Activated CD8-positive, alpha-beta memory T cell treated with anti-CD3 and anti-CD28 coated beads for 4 hours (primary cell): ENCODE data around the gene CBLB.

Experiments
- DNase-seq, 2 donors: peaks; one replicate each; pipeline ENCODE4 v3.0.0-alpha.2; 2020; ENCODE audit warnings: low read depth in 2 of 2

Gene CBLB

GRCh38 chr3:105846809-105847208, 22.0 kb downstream of the CBLB start:
- DNase-seq: no peak

- DNase-seq: no peak
Measured at GRCh38 chr3:105845488-105845887, 23.3 kb downstream of the CBLB start.

DNA sequence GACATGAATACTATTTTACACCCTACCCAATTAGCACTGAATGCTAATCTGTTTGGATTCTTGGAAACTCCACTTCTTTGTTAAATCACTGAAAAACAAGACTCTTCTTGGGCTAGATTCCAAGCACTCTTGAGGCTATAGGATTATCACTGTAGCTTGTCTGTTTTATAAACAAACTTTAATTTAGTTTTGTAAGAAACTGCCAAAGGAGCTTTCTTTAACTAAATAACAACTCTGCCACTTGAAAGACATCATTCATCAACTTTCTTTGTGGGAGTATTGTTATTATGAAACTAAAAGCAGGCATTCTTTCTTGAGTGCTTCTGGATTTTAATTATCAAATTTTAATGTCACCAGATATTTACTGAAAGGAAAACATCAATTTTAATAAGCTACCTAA, 24.1 kb downstream of the CBLB start:
- DNase-seq: no peak

- DNase-seq: no peak
Measured at GRCh38 chr3:105843994-105844393, 24.8 kb downstream of the CBLB start.

- DNase-seq: no peak
Measured at GRCh38 chr3:105842943-105843342, 25.9 kb downstream of the CBLB start.

GRCh38 chr3:105842449-105842848, 26.4 kb downstream of the CBLB start:
- no peak for DNase-seq

- no peak for DNase-seq
Measured at GRCh38 chr3:105837947-105838346, 30.9 kb downstream of the CBLB start.

GRCh38 chr3:105837143-105837740, 31.6 kb downstream of the CBLB start:
- no peak for DNase-seq

- no peak for DNase-seq
Measured at GRCh38 chr3:105836533-105836932, 32.3 kb downstream of the CBLB start.

DNA sequence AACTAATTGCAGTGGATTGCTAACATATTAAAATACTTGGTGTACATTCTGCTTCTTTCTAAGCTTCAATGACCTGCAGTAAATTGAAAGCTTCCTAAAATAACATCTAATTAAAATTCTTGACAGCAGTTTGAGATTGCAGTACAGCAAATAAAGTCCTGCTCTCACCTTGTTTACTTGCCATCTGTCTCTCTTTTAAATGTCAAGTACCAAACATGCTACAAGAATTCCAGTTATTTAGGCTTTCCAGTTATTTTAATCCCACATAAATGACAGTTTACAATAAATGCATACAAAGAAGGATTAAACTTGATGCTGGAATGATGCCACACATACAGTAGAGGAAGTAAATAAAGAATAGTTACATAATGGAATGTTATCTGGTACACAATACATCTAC, 33.2 kb downstream of the CBLB start:
- DNase-seq: no peak

GRCh38 chr3:105834768-105835167, 34.0 kb downstream of the CBLB start:
- no peak for DNase-seq

DNA sequence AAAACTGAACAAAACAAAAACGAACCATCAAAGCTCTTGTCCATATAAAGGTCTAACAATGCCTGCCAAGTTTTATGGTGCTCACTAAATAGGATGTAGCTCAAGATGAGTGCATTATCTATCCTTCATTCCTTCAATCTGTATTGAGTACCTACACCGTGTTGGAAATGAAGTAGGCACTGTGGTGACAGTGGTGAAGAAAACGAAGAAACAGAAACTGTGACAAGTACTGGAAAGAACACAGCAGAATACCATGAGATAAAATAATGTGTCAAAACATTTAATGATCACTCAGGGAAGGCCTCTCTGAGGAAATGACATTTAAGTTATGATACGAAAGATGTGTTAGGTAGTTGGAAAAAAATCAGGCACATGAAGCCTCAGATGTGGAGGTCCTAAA, 36.2 kb downstream of the CBLB start:
- no peak for DNase-seq

GRCh38 chr3:105830836-105831235, 38.0 kb downstream of the CBLB start:
- DNase-seq: no peak

DNA sequence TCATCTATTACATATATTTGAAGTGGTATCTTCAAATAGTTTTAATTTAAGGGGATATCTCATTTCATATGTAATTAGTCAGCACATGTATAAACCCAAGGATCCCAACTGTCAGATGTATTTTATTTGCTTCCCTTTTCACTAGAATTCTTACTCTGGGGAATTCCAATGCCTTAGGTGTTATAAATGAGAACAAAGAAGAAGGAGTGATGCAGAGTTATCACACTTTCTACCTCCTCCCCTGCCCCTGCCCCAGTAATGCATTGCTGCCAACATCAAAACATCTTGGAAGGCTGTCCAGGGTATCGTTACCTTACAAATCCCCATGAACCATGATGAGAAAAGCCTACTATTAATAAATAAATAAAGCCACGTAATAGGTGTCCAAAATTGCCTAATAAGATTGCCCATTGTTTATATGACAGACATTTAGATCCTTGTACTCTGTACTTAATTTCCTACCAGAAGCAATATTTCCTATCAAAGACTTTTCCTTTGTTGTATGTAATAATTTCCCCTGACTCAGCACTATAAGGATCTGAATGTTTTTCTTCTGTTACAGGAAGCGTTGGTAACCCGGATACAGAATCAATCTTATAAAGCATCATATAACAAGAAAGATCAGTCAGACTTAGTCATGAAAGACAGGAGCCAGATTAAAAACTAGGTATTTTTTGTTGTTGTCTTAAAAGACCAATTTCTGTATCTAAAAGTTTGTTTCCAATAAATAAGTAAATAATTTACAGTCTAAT, 38.8 kb downstream of the CBLB start:
- no peak for DNase-seq

DNA sequence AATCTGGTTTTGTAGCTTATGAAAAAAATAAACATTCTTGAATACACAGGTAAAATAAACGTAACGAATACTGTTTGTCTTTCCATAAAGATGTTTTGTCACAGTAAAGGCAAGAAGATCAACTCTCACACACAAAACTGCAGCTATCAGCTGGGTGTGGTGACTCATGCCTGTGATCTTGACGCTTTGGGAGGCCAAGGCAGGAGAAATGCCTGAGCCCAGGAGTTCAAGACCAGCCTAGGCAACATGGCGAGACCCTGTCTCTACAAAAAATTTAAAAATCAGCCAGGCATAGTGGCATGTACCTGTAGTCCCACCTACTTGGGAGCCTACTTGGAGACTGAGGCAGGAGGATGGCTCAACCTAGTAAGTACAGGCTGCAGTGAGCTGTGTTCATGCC, 39.6 kb downstream of the CBLB start:
- DNase-seq: no peak

- DNase-seq: no peak
Measured at GRCh38 chr3:105828703-105829102, 40.1 kb downstream of the CBLB start.

DNA sequence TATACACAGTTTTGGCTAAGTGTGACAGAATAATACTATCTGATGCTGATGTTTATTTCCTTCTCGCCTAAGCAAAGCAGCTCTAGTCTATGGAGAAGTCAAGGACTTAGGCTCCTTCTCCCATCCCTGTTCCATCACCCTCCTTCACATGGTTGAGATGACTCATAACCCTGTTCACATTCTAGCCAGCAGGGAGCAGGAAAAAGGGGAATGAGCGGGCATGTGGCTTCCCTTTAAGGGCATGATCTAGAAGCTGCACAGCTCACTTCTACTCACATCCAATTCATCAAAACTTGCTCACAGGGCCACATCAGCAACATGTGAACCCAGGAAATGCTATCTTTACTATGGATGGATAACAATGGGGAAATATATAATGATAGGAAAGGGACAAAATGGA, 40.9 kb downstream of the CBLB start:
- DNase-seq: no peak

DNA sequence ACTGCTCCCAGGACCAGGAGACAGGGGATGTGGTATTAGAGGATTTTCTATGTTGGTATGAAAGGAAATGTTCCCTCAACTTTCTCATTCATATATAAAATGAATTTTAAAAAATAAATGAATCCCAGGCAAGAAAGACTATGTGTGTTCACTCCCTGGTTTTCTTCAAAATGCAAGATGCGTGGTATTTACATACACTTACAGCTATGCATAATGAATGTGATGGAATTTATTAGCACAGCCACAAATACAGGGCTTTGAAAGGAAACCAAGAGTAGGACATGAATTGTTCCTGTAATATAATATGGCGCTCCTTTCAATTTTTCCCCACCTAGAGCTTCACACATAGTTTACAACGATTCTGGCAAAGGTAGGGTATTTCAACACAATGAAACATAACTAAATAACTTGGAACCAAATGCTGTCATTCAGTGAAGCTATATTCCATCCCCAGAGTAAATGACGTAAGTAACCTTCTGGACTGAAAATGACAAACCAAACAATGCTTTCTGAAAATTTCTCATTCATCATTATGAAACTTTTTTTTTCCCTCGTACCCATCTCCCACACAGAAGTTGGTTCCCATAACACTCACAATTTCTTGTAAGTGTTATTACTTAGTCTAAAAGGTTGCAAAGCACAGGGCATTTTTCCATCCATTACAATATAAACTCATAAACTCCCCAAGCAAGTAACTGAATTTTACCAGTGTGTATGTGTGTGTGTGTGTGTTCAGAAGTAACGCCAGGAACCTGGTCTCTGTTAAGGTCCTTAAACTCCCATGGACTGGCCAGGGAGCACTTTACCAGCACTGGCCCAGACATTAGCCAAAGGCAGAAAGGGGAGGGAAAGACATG, 41.8 kb downstream of the CBLB start:
- DNase-seq: no peak

GRCh38 chr3:105824129-105824528, 44.7 kb downstream of the CBLB start:
- DNase-seq: no peak

DNA sequence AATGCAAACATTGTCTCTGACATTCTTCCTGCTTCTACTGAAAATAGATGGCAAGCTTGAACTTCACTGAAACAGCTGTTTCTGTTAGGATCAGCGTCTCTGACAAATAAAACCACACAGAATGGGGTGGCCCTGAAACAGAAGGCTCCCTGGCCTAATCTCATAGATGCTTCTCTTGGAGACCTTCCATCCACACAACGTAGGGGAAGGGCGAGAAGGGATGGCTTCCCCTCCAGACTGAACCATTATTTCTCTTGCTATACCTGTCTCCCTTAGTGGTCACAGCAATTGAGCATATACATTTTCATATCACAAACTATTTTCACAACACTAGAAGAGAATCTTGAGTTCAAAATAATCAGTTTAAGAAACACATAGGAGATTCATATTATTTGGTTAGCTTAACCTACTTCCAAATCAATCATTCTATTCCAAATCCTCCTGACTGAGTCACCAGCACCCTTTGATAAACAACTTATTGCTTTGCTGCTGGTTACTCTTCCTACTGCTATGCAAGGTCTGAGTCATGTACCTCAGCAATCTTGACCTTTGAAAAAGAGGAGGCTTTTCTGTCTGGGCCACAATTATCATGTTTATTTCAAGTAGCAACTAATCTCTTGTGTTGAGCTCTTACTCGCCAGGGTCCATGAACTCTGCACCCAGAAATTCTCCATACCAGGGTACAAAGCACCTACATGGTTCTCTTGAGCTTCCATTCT, 45.5 kb downstream of the CBLB start:
- no peak for DNase-seq

- DNase-seq: no peak
Measured at GRCh38 chr3:105822171-105823123, 46.4 kb downstream of the CBLB start.
